ENCODE data around the gene UQCC2. TPM values are rescaled to one million over a fixed set of nuclear protein-coding genes. Genes with fewer than 3 reads are reported as not detected.

The UQCC2 gene
- total RNA-seq = 24.1 TPM

DNA sequence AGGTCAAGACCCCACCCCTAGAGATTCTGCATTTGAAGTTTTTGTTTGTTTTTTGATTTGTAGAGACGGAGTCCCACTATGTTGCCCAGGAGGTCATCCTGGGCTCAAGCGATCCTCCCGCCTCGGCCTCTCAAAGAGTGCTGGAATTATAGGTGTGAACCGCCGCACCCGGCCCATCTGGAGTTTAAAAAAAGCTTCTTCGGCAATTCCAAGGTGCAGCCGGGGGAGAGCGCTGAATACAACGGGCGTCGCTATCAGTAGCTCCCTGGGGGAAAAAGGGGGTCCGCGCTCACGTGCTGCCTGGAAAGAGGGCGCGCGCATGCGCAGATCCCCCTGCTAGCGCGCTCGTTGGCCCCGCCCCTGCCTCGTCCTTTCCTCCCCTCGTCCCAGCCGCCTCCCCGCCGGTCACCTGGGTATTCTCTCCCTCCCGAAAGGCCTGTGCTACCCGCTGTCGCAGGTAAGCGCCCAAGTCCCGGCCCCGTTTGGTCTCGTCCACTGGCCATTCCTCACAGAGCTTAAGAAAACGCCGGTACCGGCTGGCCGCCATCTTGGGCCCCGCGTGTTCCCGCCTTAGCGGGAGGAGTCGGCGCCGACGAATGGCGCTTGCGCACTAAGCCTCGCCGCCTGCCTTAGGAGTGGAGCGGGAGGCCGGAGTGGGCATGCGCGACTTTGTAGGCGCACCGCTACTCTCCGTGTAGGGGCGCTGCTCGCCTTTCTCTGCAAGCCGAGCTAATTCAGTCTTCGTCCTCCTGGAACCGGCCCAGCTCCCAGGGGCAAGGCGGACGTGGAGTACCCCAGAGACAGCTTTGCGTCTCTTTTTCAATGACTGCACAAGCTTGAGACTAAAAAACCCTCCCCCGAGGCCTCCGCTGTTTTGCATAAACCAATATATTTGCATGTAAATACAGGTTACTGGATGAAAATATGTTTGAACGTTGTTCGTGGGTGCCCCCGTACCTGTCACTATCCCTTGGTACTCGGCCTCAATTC, at the start of gene UQCC2:
Gene UQCC2, minus strand, starts transcription at position 561 of the 990 bp plus-strand sequence. Its CDS starts 14 bp downstream, at position 547.

DNA sequence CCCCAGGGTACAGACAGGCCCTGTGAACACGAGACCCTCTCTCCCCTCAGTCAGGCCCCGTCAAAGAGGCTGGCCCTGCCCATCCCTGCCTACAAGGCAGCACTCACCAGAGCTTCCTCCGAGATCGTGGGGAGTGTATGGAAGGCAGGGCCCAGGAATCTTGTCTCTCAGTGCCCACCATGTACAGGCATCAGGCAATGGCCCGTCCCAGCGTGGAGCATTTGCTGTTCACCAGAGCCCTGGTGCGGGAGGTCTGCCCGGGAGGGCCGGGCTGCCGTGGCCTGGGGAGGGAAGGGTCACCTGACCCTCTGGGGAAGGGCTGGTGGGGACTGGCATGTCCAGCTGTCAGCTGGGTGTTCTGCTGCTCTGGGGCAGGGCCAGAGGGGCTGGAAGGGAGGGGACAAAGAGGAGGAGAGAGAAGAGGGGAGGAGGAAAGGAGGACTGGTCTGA, 35.2 kb upstream of the UQCC2 start, which contains the start of gene IP6K3:
Gene IP6K3, minus strand, starts transcription at position 255 of the 450 bp plus-strand sequence. CDS start 11,429 bp downstream, outside the sequence.

Small RNAs within 50 kb of the gene (small RNA-seq; reads per million reads assigned to genes)
- not detected for gene MIR3934 (ENCODE audit: low replicate concordance)

Other genes with a start within 250 kb of the UQCC2 start
- 4.1 TPM for gene BAK1, start 131.4 kb downstream of the UQCC2 start, total RNA-seq
- 1.9 TPM for gene ITPR3, start 90.4 kb downstream of the UQCC2 start, total RNA-seq
- gene IP6K3, start 35.2 kb upstream of the UQCC2 start, total RNA-seq = not detected
- 53.2 TPM for gene LEMD2, start 77.4 kb upstream of the UQCC2 start, total RNA-seq
- not detected for gene MLN, start 92.3 kb upstream of the UQCC2 start, total RNA-seq

All from parietal lobe (tissue), 2 donors.